ENCODE data around the gene PRG3.

Gene PRG3

GRCh38 chr11:57359896-57360690 is 20.9 kb downstream of the PRG3 start:
- no peak for DNase-seq (ENCODE audit: low read depth in 2 of 2)

- no peak for DNase-seq (ENCODE audit: low read depth in 2 of 2)
These were observed 21.6 kb downstream of the PRG3 start for GRCh38 chr11:57359396-57359795.

DNA sequence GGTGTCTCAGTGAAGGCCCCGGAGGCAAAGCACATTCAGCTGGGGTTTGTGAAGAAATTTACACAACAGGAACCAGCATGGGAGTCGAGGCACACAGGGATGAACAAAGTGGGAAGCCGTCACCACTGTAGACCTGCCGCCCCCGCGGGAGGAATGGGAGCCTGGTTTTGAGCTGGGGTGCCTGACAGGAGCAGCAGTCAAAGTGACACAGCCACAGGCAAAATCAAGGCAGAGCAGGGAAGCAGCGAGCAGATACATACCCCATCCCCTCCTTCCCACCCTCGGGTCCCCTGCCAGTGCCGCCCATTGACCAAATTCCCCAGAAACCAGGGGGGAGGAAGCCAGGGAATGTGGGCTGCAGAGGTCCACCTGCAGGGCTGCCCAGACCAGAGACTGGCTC is 22.0 kb downstream of the PRG3 start:
- no peak for DNase-seq (ENCODE audit: low read depth in 2 of 2)

DNA sequence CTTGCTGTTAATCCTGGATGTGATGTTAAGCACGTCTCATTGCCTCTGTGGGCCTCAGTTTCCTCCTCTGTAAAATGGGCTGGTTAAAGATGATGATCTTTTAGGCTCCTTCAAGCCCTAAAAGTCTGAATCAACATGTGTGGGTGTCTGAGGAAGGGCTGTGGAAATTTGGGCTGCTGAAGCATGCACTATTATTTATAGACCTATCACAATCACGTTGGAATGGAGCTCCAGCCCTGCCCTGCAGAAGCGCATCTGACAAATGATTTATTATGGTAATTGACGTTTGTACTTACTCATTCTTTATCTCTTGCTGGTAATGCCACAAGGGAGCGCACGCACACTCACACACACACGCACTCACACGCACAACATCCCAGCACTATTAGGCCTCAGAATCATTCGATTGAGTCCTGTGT is 22.4 kb downstream of the PRG3 start:
- DNase-seq (ENCODE audit: low read depth in 2 of 2): no peak

DNA sequence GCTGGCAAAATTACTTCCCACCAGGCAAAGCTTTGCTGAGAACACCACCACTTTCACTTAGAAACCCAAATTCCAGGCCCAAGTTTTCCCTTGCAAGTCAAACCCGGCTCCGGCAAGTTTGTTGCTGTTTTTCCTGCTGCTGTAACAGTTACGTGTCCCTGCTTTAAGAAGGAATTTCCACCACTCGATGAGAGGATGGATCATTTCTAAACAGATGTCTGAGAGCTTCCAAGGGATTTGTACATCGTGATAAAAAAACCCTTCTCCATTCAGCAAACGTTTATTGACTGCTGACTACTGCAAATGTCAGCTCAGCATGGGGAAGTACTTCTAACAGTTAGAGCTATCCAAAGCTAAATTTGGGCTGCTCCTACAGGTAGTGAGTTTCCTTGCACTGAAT is 23.1 kb downstream of the PRG3 start:
- no peak for DNase-seq (ENCODE audit: low read depth in 2 of 2)

- no peak for DNase-seq (ENCODE audit: low read depth in 2 of 2)
These were observed 23.6 kb downstream of the PRG3 start for GRCh38 chr11:57357310-57357709.

- no peak for DNase-seq (ENCODE audit: low read depth in 2 of 2)
These were observed 24.7 kb downstream of the PRG3 start for GRCh38 chr11:57356268-57356667.

DNA sequence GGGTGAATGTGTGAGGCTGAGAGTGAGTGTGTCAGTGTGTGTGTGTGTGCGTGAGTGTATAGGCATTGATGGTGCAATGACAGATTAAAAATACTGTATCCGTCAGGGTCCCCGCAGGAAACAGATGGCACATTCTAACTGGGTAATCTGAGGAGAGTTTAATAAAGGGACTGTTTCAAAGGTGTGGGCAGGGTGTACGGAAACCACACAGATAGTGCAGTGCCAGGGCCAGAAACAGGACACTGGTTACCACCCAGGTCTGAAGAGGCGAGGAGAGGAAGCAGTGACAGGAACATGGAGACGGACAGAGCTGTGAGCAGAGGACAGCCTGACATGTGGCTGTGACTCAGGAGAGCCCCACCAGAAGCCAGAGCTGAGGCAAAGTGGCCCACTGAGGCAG is 26.3 kb downstream of the PRG3 start:
- no peak for DNase-seq (ENCODE audit: low read depth in 2 of 2)

DNA sequence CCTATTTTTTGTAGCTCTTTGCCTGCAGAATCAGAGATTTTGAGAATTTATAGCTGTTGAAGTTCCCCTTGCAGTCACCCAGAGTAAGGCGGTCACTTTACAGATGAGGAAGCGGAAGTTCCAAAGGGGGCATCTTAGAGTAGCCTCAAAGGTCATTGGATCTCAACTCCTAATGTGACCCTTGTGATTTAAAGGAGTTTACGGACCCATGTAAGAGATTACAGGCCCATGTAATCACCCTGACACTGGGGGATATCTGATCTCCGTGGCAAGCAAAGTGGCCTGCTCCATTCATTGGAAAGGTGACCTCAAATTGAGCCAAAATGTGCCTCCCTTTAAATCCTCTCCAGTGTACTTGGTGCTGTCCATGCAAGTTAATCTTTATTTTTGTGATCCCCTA is 27.1 kb downstream of the PRG3 start:
- DNase-seq (ENCODE audit: low read depth in 2 of 2): no peak

DNA sequence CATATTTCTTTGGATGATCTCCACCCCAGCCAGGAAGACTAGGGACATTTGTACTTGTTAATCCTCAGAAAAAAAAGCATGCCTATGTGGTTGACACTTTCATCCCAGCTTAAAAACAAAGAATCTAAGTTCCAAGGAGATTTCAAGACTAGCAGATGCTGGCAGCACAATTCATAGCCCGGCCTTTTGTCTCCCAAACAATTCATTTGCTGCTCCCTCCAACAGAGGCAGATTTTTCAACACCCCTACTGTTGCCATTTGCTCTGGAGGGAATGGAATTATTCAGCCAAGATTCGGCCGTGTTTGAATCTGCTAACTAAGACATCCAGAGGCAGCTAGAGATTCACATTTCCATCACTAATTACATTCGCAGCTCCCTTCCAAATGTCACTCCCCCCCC is 27.5 kb downstream of the PRG3 start:
- DNase-seq (ENCODE audit: low read depth in 2 of 2): no peak

DNA sequence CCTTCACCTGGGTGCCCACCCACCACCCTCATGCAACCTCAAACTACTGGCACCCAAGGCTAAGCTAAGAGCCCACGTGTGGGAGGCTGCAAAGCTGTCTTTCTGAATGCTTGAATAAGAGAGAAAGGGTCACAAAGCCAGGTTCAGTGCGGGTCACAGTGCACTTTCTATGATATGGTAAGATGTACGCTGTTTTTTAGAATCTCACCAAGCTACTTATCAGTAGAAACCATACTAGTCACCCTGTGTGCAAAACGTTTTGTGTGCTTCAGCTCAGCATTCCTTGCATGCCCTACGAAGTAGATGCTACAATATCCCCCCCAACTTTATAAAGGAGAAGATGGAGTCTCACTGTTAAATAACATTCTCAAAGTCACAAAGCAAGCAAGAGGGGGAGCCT is 27.9 kb downstream of the PRG3 start:
- no peak for DNase-seq (ENCODE audit: low read depth in 2 of 2)

DNA sequence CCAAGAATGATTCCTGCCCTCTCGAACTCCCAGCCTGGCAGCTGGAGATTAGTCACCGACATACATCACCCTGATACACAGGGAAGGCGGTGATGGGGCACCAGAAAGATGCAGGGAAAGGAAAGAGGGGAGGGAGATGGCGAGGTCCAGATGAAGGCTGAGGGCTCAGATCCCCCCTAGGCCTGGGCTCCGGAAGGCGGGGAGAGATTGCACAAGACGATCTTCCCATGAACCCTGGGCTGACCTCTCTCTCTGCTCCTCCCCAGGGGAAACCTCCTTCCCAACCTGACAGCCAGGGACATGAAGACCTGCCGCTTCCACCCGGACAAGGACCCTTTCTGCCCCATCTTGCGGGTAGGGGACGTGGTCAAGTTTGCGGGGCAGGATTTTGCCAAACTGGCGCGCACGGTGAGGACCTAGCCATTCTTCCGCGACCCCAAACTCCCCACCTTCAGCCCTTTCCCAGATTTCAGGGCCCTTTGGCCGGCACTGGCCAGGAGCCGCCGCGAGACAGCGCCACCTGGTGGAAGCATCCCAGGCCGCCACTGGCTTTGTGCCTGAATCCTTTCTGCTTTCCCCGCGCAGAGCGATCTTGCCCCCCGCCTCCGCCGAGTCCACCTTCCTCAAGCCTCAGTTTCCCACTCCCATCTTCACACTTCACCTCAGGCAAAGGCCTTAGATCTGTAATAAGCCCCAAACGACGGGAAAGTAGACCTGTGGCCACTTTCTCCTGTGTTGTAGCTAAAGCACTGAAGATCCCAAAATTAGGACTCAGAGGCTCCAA is 31.3 kb downstream of the PRG3 start:
- peak; percentile 45 to 47 for DNase-seq (ENCODE audit: low read depth in 2 of 2)

DNA sequence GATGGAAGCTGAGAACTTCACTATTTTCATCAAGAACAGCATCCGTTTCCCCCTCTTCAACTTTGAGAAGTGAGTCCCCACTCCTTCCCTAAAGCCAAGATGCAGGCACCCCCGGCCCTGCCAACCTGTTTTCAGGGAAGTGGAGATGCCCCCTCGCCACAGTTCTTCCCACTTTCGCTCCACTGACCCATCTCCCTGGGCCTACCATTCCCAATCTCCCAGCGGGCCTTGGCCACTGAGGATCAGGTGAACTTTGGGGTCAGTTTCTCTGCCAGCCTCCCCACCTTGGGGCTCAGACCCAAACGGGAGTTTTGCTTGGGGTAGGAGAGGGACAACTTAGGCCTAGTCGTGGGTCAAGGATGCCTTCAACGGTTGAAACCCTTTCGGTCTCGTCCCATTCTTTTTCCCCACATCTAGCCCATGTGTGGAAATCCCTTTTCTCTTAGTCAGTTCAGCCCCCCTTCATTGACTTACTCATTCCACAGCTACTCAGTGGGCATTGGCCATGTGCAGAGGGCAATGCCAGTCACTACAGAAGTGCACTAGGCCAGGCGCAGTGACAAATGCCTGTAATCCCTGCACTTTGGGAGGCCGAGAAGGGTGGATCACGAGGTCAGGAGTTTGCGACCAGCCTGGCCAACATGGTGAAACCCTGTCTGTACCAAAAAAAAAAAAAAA is 32.2 kb downstream of the PRG3 start:
- no peak for DNase-seq (ENCODE audit: low read depth in 2 of 2)

DNA sequence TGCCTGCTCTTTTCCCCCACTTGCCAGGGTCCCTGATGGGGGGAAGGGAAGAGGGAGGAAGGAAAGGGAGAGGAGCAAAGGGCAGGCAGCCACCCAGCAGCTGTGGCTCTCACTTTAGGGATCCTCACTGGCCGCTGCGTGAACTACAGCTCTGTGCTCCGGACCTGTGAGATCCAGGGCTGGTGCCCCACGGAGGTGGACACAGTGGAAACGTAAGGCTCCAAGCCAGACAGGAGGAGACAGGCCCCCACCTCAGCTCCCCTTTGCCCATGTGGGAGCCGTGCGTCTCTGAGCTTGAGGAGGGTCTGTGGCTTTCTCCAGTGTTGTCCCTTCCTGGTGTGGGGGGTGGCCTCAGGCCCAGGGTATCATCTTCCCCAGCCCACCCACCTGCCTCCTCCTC is 32.9 kb downstream of the PRG3 start:
- DNase-seq (ENCODE audit: low read depth in 2 of 2): no peak

DNA sequence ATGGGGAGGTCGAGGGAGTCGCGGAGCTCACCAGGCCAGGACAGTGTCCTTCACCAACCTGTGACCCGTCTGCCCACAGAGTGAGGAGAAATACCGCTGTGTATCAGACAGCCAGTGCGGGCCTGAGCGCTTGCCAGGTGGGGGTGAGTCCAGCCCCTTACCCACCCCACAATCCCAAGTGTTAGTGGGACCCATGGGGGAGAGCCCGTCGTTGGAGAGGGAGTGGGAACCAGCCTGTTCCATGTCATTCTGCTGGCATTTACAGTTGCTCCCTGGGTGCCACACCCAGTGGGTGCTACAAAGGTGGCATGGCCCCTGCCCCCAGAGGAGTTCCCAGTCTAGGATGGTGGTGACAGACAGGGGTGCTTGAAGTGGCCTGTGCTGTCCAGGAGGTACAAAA is 33.6 kb downstream of the PRG3 start:
- DNase-seq (ENCODE audit: low read depth in 2 of 2): no peak

DNA sequence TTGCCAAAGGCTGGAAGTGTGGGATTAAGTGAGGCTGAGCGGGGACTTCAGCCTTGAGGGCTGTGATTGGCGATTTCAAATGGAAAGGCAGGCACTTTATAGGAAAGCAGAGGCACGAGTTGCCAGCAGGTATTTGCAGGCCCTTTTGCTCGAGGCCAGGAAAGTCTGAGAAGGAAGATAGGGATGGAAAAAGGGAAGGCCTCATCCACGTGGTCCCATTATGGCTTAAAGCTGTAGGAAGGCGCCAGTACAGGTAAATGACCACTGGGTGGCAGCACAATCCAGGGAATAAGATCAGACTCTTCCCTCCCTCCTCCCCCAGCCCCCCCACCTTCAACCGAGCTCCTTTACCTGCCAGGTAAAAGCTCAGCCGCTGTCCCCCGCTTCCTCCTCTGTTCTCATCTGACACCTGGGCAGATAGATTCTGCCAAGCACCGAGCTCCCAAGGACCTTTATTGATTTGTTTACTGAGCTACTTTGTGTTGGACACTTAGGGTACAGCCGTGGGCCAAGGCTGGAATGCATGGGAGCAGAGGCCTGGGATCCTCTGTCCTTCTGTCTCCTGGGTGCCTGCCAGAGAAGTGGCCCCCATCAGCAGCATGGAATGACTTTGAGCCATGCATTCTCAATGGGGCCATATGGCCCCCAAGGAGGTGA is 35.3 kb downstream of the PRG3 start:
- peak; percentile 40 to 55 for DNase-seq (ENCODE audit: low read depth in 2 of 2)

- DNase-seq (ENCODE audit: low read depth in 2 of 2): no peak
These were observed 36.1 kb downstream of the PRG3 start for GRCh38 chr11:57344826-57345225.

DNA sequence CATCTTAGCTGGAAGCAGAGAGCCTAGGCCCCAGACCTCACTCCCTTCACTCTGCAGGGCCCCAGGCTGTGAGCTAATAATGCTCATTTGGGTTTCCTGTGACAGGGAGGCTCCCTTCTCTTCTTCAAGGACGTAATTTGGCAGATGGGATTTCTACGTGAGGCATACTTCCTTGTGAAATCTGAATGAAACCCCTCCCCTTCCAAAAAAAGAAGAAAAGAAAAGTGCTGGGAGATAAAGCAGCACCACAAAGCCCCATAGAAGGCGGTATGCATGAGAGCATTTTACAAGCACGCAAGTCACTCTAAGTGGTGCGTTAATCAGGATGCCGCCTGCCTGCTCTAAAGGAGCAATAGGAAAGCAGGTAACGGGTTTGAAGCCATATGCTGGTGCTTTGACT is 37.1 kb downstream of the PRG3 start:
- no peak for DNase-seq (ENCODE audit: low read depth in 2 of 2)

DNA sequence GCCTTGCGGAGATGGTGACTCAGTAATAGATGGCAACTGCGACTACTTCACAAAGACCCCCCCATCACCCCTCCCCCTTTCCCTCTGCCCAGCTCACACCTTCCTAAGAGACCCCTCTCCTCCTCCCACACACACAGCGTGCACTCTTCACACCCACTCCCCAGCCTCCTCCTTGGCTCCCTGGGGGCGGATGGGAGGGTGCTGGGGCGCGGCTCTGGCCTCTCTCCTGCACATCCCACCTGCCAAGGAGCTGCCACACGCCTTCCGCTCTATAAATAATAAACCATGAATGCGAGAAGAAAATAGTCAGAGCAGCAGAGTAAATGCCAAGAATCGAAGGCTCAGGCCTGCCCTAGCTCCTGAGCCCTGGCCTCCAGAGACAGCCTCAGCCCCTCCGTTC is 38.2 kb downstream of the PRG3 start:
- DNase-seq (ENCODE audit: low read depth in 2 of 2): no peak

- no peak for DNase-seq (ENCODE audit: low read depth in 2 of 2)
These were observed 39.6 kb downstream of the PRG3 start for GRCh38 chr11:57341250-57341808.

DNA sequence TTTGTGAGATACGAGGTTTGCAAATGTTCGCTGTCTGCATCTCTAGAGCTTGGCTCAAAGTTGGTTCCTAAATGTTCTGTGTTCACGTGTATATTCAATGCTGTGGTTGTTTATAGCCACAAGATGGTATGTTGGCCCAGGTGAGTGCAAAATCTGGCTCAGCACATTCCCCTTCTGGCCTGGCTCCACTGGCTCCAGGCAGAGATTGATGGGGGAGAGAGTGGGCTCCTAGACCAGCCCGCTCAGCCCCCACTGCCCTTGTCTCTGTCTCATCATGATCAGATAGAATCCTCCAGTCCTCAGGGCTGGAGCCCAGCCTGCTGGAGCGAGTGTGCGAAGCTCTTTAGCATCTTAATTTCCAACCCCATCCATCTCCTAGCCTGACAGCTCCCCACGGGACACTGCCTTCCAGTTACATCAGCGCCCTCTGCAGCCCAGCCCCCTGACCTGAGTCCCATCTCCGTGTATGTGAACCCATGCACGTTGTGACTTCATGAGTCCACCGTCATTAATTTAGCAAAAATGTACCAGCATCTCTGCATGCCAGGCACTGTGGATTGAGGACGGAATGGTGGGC is 40.8 kb downstream of the PRG3 start:
- no peak for DNase-seq (ENCODE audit: low read depth in 2 of 2)

DNA sequence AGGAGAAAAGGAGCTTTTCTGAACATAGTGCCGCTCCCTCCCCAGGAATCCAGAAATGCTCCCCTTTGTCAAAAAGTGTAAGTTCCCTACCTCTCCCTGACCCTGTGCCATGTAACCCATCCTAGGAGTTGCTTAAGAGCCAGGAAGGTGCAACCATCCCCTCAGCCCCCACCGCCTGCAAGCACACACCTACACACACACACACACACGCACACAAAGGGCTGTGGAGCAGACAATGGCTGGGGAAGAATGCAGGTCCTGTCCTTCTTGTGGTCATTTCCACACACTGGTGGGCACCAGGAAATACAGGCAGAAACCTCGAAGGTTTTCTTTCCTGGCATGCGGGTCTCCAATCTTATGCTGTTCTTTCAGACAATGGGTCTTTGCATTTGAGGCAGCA is 41.6 kb downstream of the PRG3 start:
- DNase-seq (ENCODE audit: low read depth in 2 of 2): no peak

Data from stimulated activated CD8-positive, alpha-beta memory T cell treated with anti-CD3 and anti-CD28 coated beads, Interleukin-2, amount 100 ng/mL, for 1 hour (primary cell).